Uterus (tissue), 2 donors: Measurements from ENCODE around the gene SLC6A8.

Experiments
- POLR2A ChIP-seq, 2 donors: fragments of 450-650 bp; IDR thresholded peaks; one replicate each; pipeline ENCODE4 v1.6.1; 2016; ENCODE audit warnings: antibody characterized with exemption in 2 of 2, mild to moderate bottlenecking in 1 of 2, moderate library complexity in 1 of 2
- TF ChIP-seq, protein P1 (sequence below), 4 experiments: fragments of 200-600 bp in 2 of 4; fragments of 450-650 bp in 2 of 4; sonication (generic) in 2 of 4; IDR thresholded peaks; one replicate each; pipeline ENCODE4 v1.5.1; 2016 to 2019; ENCODE audit warnings: antibody characterized with exemption in 4 of 4, mild to moderate bottlenecking in 2 of 4, moderate library complexity in 1 of 4

DNA sequence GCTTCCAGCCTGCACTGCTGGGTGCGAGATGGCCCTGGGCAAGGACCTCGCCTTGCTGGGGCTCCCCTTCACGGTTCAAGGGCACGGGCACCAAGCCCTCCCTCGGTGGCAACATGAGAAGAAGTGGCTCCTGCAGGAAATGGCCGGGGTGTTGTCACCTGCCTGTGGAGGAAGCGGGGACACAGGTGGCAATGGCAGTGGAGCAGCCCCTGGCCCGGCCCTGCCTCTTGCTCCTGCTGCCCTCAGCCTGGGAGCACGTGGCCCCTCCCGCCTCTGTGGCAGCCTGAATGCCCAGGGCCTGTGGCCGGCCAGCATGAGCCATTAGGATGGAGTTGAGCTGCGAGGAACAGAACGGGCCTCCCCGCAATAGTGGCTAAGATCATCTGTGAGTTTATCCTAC is 53.7 kb downstream of the SLC6A8 start:
- TF ChIP-seq, protein P1, sequence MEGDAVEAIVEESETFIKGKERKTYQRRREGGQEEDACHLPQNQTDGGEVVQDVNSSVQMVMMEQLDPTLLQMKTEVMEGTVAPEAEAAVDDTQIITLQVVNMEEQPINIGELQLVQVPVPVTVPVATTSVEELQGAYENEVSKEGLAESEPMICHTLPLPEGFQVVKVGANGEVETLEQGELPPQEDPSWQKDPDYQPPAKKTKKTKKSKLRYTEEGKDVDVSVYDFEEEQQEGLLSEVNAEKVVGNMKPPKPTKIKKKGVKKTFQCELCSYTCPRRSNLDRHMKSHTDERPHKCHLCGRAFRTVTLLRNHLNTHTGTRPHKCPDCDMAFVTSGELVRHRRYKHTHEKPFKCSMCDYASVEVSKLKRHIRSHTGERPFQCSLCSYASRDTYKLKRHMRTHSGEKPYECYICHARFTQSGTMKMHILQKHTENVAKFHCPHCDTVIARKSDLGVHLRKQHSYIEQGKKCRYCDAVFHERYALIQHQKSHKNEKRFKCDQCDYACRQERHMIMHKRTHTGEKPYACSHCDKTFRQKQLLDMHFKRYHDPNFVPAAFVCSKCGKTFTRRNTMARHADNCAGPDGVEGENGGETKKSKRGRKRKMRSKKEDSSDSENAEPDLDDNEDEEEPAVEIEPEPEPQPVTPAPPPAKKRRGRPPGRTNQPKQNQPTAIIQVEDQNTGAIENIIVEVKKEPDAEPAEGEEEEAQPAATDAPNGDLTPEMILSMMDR (IDR thresholded peaks at IDR 0.05): no peak
- TF ChIP-seq POLR2A (IDR thresholded peaks at IDR 0.05): no peak
